Hypothalamus (tissue), 51 donors: ENCODE data around the gene PPP6R2.

Experiments
- DNase-seq, 51 donors: peaks; one replicate each; lab custom pipeline; 2025; lab: John Stamatoyannopoulos, UW

The PPP6R2 gene

DNA sequence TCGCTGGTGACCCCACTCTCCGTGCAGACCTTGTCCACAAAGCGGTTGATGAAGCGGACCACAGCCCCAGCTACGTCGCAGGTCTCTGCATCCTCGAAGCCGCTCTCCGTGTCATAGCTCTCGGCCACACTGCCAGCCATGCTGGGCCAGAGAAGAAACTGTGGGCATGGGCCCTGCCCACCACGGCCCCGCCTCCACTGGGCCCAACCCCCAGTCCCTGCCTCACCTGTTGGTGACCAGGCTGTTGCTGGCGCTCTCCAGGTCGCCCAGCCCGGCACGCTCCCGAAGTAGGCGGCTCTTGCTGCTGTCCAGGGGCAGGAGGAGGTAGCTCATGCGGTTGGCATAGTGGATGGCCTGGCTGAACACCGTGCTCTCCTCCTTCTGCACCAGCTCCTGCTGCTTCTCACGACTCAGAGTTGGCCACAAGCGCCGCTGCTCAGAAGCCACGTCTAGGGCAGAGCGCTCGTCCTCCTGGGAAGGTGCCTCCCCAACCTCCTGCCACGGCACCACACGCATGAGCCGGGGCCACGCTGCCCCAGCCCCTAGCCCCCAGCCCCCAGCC lies 118.9 kb downstream of the PPP6R2 start:
- DNase-seq: no peak

DNA sequence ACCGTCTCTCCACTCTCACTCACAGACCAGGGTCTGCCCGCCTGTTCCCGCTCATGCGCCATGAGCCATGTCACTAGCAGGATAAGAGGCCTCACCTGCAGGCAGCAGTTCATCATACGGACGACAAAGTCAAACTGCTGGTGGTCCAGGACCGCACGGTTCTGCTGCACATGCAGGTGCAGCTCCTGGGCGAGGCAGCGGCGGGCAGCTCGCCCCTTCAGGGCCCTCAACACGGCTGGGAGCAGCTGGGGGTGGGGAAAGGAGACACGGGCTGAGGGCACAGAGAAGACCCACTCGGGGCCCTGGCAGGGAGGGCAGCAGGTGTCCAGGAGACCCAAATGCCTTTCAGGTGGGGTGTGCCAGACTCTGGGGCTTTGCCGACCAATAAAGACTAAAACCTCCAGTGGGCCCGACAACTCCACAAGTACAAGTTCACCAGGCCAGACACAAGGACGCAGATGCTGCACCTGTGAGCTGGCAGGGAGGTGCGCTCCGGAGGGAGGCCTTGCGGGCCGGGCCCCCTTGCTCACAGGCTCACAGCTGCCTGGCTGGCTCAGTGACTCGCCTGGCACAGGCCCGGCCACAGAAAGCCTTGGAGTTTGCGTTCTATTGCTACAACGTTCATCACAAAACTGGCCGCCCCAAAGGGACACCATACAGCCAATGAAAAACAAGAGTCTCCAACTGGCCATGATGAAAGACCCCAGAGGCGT lies 120.2 kb downstream of the PPP6R2 start:
- no peak for DNase-seq

DNA sequence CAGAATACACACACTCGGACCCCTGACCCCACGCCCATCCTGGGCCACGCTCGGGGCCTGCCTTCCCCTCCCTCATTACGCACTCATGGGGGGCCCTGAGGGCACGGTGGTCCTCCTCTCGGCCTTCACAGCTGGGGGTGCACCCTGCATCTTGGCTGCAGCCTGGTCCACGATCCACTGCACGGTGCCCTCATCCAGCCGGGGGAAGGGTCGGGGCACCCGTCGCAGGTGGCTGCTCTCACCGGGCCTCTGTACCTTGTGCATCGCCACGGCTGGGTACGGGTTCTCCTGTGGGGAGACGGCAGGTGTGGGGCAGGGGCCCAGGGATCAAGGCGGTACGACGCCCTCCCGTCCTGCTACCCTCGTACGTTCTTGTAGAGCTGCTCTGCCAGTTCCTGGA lies 121.3 kb downstream of the PPP6R2 start:
- no peak for DNase-seq

DNA sequence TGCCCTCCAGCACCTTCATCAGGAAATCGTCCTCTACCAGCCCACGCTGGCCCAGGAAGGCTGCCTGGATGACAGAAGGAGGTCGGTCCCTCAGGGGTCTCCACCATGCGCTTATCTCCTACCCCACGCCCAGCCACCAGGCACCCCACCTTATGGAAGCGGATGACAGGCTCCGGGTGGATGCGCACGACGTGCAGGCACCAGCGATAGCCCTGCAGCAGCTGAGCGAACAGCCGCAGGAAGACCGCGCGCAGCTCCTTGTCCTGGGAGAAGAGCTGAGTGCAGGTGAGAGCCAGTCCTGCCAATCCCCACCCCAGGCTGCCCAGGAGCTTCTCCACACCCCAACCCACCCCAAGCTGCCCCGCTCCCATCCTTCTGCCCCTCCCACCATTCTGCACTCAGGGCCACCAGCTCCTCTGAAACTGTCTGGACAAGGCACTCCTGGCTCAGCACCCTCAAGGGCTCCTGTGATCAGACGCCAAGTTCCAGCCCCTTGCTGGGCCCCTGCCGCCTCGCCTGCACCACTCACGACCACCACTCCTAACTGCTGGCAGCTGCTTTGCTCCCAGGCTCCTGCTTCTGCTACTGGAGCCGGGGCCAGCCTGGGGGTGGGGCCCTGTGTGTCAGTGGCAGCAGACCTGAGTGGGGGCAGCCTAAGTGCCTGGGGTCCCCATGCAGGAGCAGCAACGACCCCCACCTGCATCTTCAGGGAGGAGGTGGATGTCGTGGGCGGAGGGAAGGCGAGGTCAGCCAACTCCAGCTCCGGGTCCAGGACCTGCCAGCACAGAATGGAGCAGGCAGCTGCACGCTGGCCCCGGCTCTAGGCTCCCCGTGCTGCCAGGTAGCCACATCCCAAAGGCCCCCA lies 122.2 kb downstream of the PPP6R2 start:
- DNase-seq: no peak

DNA sequence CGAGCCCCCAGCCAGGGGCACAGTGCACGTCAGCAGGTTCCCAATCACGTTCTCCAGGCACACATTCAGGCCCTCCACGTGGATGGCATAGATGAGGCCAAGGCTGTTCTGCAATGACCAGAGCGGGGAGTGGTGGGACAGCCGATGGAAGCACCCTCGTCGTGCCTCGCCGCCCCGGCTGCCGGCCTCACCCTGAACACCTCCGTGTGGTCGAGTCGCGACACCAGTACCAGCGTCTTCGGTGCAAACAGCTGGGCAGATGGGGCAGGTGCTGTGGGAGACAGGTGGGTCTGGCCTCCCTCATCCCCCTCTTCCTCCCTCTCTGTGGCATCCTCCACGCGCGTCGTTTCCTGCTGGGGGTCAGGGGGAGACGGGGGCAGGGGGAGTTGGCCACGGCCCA lies 124.2 kb downstream of the PPP6R2 start:
- no peak for DNase-seq

DNA sequence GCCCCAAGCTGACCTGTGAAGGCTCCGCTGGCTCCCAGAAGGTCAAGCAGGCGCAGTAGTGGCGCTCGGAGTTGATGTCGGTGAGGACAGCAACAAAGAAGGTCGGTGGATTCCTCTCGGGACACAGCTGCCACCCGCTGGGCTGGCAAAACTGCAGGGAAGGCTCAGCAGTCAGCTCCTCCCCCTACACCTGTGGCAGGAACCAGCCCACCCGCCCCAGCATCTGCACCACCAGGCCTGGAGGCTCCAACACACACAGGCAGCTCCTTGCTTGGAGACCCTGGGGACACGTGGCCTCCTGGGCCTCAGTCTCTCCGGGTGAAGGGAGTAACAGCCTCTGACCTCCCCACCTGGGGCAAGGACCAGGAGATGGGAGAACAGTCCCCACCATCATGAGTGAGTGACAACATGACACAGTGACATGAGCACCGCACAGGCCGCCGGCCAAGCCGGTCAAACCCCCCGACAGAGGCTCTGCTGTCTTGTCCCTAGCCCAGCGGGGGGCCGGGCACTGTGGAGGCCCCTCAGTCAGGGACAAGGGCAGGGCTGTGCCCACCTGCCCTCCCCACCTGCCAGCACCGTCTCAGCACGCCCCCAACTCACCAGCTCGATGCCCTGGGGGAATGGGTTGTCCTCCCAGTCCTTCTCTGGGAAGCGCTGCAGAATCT lies 124.8 kb downstream of the PPP6R2 start:
- no peak for DNase-seq

DNA sequence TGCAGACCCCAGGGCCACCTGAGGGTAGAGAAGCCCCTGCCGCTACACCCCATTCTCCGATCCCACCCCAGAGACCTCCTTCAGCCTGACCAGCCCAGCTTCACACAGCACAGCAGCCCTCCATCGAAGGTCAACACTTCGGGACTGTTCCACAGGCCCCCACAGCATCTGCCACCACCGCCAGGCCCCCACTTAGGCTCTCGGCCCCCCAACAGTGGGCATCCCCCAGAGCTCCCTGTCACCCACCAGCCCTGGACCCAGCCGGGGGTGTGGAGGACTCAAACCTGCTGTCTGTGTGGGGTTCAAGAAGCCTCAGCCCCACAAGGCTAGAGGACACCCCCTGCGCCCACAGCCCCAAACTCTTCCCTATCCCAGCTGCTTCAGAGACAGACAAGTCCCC lies 125.5 kb downstream of the PPP6R2 start:
- DNase-seq: no peak

DNA sequence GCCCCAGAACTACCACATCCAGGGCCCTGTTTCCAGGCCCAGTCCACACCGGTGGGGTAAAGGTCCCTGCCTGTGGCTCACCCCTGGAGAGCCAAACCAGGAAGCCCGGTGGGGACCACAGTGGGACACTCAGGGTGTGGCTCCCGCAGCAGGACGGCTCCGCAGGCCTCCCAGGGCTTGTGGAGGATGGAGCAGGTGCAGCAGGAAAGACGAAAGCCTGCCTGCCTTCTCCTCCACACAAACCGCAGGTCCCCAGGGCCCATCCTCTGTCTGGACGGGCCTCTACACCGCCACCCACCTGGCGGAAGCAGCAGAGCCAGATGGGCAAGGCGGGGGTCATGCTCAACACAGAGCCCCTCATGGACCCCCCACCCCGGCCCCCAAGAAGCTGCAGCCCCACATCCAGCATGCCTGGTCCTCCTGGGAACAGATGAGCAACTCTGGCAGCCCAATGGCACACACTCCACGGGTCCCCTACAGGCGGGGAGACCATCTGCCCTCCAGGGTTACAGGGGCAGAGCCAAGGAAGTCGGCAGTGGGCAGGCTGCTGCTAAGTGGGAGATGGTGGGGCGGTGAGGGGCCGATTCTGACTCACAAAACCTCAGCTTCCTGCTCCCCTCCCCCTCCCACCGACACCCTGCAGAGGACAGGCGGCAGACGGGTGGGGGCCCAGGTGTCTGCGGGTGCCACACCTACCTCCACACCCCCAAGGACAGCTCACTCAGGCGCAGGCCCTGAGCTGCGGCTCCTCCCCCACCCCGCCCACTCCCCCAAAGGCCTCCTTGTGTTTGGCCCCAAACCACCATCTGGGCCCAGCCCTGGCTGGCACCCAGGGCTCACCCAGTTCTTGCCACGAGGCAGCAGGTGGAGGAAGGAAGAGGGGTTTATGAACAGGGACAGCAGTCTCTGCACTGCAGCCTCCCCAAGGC lies 126.5 kb downstream of the PPP6R2 start:
- DNase-seq: peak in 3 of 51 donors; percentile 4 to 15 (median 5)

DNA sequence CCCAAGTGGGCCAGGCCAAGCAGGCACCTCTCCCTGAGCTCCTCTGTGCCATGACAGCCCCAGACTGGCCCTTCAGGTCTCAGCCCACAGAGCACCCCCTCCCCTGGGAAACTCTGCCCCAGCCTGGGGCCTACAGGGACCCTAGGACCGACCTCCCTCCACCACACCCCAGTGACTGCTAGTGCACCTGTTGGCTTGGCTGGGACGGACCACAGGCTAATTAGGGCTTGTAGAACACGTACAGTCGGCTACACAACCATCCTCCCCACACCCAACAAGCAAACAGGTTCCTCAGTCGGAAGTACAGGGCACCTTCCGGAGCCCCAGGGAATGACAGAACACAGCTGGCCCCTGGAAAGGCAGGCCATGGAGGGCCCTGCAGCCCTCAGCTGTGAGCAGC lies 127.4 kb downstream of the PPP6R2 start:
- no peak for DNase-seq

DNA sequence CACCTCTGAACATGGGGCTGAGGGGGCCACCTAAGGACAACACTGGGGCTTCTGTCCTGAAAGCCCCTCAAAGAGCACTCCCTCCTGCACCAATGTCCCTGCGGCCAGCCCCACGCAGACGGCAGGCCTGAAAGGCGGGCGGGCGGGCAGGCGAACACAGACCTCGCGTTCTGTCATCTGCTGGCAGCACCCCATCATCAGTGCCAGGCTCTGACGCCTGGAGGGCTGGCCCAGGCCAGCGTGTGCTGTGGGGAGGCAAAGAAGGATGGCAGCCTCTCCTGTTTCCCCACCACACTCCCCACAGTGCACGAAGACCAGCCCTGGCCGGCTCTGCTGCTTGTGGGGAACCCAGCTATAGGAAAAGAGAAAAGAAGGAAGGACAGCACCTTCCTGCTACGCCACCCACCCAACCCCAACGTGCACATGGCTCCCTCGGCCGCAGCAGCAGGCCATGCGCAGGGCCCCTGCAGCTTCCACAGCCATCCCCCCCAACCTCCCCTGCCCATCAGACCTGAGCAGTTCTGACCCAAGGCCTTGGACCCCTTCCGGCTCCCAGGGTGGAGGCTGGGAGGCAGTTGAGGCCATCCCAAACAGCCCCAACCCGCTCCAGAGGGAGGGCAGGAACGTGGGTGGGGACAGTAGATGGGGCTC lies 128.2 kb downstream of the PPP6R2 start:
- peak in 34 of 51 donors; percentile 14 to 80 (median 48) for DNase-seq

DNA sequence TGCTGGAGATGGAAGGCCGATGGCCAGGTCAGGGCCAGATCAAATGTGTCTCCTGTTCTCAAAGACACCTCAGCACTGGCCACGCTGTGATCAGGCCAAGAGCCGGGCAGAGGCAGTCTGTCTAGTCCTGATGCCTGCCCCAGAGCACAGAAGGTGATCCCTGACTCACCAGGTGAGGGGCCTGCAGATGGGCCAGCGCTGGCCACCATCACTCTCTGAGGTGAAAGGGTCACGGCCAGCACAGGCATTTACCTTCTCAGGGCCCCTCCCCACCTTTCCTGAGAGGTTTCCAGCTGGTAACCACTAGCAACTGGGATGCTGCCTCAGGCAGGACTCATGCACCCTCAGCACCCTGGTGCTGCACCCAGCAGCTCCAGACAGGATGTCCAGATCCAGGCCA lies 128.8 kb downstream of the PPP6R2 start:
- no peak for DNase-seq

DNA sequence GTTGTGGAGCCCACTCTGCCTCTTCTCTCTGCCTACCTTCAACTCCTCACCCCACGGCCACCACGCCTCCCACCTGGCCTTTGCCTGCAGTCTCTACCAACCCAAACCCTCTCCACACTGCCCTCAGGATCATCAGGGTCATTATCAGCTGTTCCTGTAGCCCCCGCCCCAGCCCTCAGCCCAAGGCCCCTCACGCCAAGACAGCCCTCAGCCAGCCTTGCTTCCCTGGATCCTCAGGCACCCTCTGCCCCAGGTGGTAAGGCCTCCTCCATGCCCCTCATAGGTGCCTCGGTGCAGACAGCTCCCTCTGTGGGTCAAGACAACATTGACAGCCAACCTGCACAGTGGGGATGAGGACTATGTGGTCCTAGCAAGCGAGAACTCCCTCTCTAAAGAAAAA lies 130.0 kb downstream of the PPP6R2 start:
- no peak for DNase-seq

DNA sequence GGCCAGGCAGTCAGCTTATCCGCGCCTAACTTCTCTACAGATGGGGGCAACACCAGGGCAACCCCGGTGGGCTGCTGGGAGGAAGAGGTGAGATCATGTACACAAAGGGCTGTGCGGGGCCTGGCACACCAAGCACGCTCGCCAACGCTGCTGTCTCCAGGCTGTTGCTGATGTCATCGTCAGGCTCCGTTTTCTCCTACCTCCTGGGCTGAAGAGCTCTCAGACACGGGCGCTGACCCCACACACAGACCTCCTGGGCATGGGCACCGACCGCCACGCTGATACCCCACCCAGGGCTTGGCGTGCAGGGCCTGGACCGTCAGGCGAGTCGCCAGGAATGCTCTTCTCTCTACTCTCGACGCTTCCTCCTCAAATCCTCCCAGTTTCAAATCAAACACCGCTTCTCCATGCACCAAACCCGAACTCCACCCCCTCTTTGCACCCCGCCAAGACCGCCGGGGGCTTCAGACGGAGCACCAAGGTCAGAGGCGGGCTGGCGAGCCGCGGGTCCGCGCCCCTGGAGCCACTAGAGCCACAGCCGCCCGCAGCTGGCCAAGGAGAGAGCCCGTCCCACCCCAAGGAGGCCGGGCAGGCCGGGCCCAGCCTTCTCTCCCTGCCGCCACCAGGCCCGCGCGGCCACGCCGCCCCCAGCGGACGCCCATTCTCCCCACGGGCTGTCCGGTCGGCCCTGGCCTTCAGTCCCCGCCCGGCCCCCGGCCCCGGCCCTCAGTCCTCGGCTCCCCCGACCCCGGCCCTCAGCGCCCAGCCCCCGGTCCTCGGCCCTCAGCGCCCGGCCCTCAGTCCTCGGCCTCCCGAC lies 130.9 kb downstream of the PPP6R2 start:
- DNase-seq: peak in 15 of 51 donors; percentile 6 to 44 (median 25)

DNA sequence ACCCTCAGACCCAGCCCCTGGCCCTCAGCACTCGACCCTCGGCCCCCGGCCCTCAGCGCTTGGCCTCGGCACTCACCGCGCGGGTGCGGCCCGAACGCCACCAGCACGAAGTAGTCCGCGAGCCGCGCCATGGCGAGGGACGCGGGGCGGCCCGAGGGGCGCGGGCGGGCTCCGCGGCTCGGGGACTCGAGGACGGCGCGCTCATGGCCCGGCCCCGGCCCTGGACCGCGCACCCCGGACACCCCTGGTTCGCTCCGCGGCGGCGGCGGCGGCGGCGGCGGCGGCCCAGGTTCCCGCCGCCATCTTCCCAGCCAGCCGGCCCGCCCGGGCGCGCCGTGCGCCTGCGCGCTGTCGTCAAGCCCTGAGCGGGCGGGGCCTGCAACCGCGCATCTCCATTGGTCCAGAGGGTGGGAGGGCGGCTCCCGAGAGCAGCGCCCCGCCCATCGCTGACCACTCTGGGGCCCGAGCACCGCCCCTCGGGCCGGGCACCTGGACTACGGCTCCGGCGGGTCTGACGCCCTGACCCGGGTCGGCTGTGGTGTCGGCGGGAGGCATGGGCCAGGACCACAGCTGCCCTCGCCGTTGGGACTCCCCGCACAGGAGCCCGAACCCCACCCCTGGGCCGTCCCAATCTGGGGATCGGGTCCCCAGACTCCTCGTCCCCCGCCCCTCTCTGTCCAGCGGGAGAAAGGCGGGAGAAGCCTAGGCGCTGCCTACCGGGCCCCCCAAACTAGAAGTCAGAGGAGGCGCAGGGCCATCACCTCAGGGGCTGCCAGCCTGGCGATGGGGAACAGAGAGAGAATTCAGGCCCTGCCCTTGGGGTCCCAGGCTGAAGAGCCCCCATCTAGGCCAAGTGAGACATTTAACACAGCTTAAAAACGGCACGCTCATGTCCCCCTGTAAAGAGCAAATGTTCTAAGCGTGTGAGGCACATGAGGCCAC lies 131.9 kb downstream of the PPP6R2 start, which contains the start of gene SBF1:
SBF1 (minus strand) TSS at position 326 of the 942 bp plus-strand sequence; CDS start at position 131, 195 bp downstream.
- peak; percentile 24 to 95 (median 85) for DNase-seq

DNA sequence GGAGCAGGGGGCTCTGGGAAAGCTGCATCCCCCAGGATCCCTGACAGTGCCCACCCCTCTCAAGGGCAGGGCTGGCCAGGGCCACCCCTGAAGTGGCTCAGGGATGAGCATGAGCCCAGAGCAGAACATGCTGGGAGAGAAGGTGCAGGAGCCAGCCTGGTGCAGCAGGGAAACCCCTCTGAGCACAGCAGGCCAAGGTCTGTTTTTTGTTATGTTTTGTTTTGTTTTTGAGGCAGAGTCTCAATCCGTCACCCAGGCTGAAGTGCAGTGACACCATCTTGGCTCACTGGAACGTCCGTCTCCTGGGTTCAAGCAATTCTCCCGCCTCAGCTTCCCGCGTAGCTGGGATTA lies 132.5 kb downstream of the PPP6R2 start:
- no peak for DNase-seq

DNA sequence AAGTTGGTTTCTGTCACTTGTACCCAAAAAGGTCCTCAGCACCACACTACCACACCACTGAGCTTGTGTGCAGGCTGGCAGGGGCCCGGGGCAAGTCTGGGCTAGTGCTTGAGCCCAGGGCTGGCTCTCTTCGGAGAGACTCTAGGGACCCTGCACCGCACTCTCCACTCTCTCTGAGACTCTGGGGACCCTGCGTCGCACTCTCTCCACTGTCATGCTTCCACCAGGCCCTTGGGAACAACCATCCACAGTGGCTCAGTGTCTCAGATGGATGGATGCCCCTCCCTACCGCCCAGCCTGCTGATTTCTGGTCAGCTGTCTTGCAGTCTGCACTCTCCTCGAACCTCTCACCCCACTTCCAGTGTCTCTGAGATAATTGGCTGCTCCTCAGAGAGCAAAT lies 133.7 kb downstream of the PPP6R2 start:
- no peak for DNase-seq

DNA sequence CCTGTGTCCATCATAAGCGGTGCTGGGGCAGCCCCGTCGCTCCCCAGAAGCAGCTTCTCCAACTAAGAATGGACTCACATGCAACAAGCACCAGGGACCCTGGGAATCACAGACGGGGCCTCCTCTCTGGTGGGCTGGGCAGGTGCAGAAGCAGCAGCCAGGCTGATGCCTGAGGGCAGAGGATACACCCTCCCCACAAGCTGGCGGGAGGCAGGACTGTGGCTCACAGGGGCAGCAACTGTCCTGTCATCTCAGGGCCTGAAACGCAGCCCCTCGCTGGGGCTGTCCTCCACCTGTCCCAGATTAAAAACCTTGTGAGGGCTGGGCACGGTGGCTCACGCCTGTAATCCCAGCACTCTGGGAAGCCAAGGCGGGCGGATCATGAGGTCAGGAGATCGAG lies 134.8 kb downstream of the PPP6R2 start:
- DNase-seq: no peak
